GM23338 (cell line): ENCODE data around the gene ECSCR. TPM values are rescaled to one million over a fixed set of nuclear protein-coding genes. Genes with fewer than 3 reads are reported as not detected.

ENCODE experiments used
- ATAC-seq: fragments of 200-7000 bp; cut with Tn5 transposase; 3 replicates; pipeline ENCODE4 v1.9.1; 2020
- DNase-seq: peaks from one replicate; pipeline ENCODE4 v3.0.0-alpha.2; 2015; ENCODE audit warnings: low spot score
- H2AFZ ChIP-seq: fragments of 200-600 bp; sonication (generic); 2 replicates; pipeline ENCODE4 v1.8.0; 2016; ENCODE audit warnings: antibody characterized with exemption, mild to moderate bottlenecking, moderate library complexity
- H3F3A ChIP-seq: fragments of 200-600 bp; sonication (generic); replicated peaks from 2 replicates; pipeline ENCODE4 v1.8.0; 2017; ENCODE audit warnings: antibody characterized with exemption, mixed run types, low read depth
- H3K27ac ChIP-seq: fragments of 200-600 bp; sonication (generic); 2 replicates; pipeline ENCODE4 v1.6.1; 2016; ENCODE audit warnings: low read depth
- H3K27me3 ChIP-seq: fragments of 200-600 bp; sonication (generic); 2 replicates; pipeline ENCODE4 v1.8.0; 2016; ENCODE audit warnings: mild to moderate bottlenecking, mixed run types, moderate library complexity; ENCODE audit not compliant: insufficient read depth
- H3K36me3 ChIP-seq: fragments of 200-600 bp; sonication (generic); 2 replicates; pipeline ENCODE4 v1.8.0; 2016; ENCODE audit warnings: mild to moderate bottlenecking; ENCODE audit not compliant: insufficient read depth
- H3K4me1 ChIP-seq: fragments of 200-600 bp; sonication (generic); 2 replicates; pipeline ENCODE4 v1.8.0; 2016; ENCODE audit warnings: mild to moderate bottlenecking, moderate library complexity; ENCODE audit not compliant: insufficient read depth
- H3K4me2 ChIP-seq: fragments of 200-600 bp; sonication (generic); 2 replicates; pipeline ENCODE4 v1.7.1; 2017; ENCODE audit warnings: mixed run types
- H3K4me3 ChIP-seq: fragments of 200-600 bp; sonication (generic); 2 replicates; pipeline ENCODE4 v1.6.1; 2016; ENCODE audit warnings: mixed run types
- H3K79me2 ChIP-seq: fragments of 200-600 bp; sonication (generic); replicated peaks from 2 replicates; pipeline ENCODE4 v1.8.0; 2017; ENCODE audit warnings: mild to moderate bottlenecking; ENCODE audit not compliant: insufficient read depth
- H3K9me2 ChIP-seq: fragments of 200-600 bp; sonication (generic); 2 replicates; pipeline ENCODE4 v1.8.0; 2017; ENCODE audit not compliant: insufficient read depth
- H4K20me1 ChIP-seq: fragments of 200-600 bp; sonication (generic); replicated peaks from 2 replicates; pipeline ENCODE4 v1.8.0; 2017; ENCODE audit warnings: mild to moderate bottlenecking; ENCODE audit not compliant: insufficient read depth
- H3K27ac Mint-ChIP-seq: 2 replicates; pipeline ENCODE4 v1.8.0; 2020; ENCODE audit warnings: inconsistent platforms, mild to moderate bottlenecking, moderate library complexity, mixed read lengths
- H3K27me3 Mint-ChIP-seq: 3 replicates; pipeline ENCODE4 v1.8.0; 2022; ENCODE audit warnings: low read depth, mild to moderate bottlenecking, moderate library complexity, mixed read lengths, inconsistent platforms; ENCODE audit not compliant: insufficient read depth, poor library complexity
- H3K36me3 Mint-ChIP-seq: 3 replicates; pipeline ENCODE4 v1.8.0; 2021; ENCODE audit warnings: low read depth, mild to moderate bottlenecking, inconsistent platforms, moderate library complexity, mixed read lengths
- H3K4me1 Mint-ChIP-seq: 3 replicates; pipeline ENCODE4 v1.8.0; 2020; ENCODE audit warnings: mild to moderate bottlenecking, inconsistent platforms, mixed read lengths
- H3K4me3 Mint-ChIP-seq: 3 replicates; pipeline ENCODE4 v1.8.0; 2021; ENCODE audit warnings: moderate library complexity, mild to moderate bottlenecking, inconsistent platforms, mixed read lengths
- H3K9me3 Mint-ChIP-seq: 3 replicates; pipeline ENCODE4 v1.8.0; 2020; ENCODE audit warnings: moderate library complexity, mild to moderate bottlenecking, inconsistent platforms, mixed read lengths
- CREB1 ChIP-seq: fragments of 250-450 bp; sonication (Bioruptor Pico); IDR thresholded peaks from 2 replicates; pipeline ENCODE4 v1.5.0; 2020; ENCODE audit warnings: low read depth, mild to moderate bottlenecking, moderate library complexity
- CTCF ChIP-seq, 2 experiments: fragments of 200-600 bp in 1 of 2; sonication (generic) in 1 of 2; conservative IDR thresholded peaks; 2 replicates each; pipeline versions ENCODE4 v1.5.1 to v1.6.1; 2016 to 2017; ENCODE audit warnings: antibody characterized with exemption in 2 of 2, low read depth in 2 of 2, mild to moderate bottlenecking in 2 of 2, moderate library complexity in 1 of 2
- ETS1 ChIP-seq: IDR thresholded peaks from 2 replicates; pipeline ENCODE4 v1.6.1; 2016; ENCODE audit warnings: antibody characterized with exemption
- EZH2 ChIP-seq: fragments of 200-600 bp; sonication (generic); IDR thresholded peaks from one replicate; pipeline ENCODE4 v1.8.0; 2017; ENCODE audit warnings: antibody characterized with exemption, mild to moderate bottlenecking, low read depth; ENCODE audit not compliant: unreplicated experiment
- JUNB ChIP-seq: IDR thresholded peaks from one replicate; pipeline ENCODE4 v1.6.1; 2016; ENCODE audit warnings: antibody characterized with exemption; ENCODE audit not compliant: unreplicated experiment
- POLR2AphosphoS5 ChIP-seq: IDR thresholded peaks from 2 replicates; pipeline ENCODE4 v1.6.1; 2016; ENCODE audit warnings: antibody characterized with exemption, low read depth
- STAT1 ChIP-seq: IDR thresholded peaks from one replicate; pipeline ENCODE4 v1.6.1; 2016; ENCODE audit warnings: antibody characterized with exemption; ENCODE audit not compliant: unreplicated experiment
- ZNF114 ChIP-seq: fragments of 250-450 bp; sonication (Bioruptor Pico); IDR thresholded peaks from 2 replicates; pipeline ENCODE4 v1.5.0; 2020; ENCODE audit warnings: mild to moderate bottlenecking, moderate library complexity
- ZNF331 ChIP-seq: fragments of 250-450 bp; sonication (Bioruptor Pico); IDR thresholded peaks from 2 replicates; pipeline ENCODE4 v1.5.0; 2020; ENCODE audit warnings: low read depth, mild to moderate bottlenecking, moderate library complexity
- polyA plus RNA-seq: library from polyadenylated mRNA; unstranded; fragments of >200 nt; fragmentation: Nextera tagmentation; extraction: Ambion mirVana; gene quantifications from 2 replicates; pipeline ENCODE4 v1.2.1, GENCODE V29; 2016
- total RNA-seq: library from RNA; depleted of rRNA; stranded (reverse); fragments of >200 nt; shearing (Covaris generic); gene quantifications from 2 replicates; pipeline ENCODE4 v1.2.3, GENCODE V29; 2014
- TF ChIP-seq, protein P1 (sequence below): IDR thresholded peaks from one replicate; pipeline ENCODE4 v1.6.1; 2018; ENCODE audit warnings: antibody characterized with exemption; ENCODE audit not compliant: unreplicated experiment
- TF ChIP-seq, protein P2 (sequence below): fragments of 250-450 bp; sonication (Bioruptor Pico); IDR thresholded peaks from 2 replicates; pipeline ENCODE4 v1.5.0; 2020; ENCODE audit warnings: mild to moderate bottlenecking, moderate library complexity

ECSCR gene
- total and polyA plus RNA-seq, 2 experiments from 2014 or later = 2.2 to 2.6 TPM

DNA sequence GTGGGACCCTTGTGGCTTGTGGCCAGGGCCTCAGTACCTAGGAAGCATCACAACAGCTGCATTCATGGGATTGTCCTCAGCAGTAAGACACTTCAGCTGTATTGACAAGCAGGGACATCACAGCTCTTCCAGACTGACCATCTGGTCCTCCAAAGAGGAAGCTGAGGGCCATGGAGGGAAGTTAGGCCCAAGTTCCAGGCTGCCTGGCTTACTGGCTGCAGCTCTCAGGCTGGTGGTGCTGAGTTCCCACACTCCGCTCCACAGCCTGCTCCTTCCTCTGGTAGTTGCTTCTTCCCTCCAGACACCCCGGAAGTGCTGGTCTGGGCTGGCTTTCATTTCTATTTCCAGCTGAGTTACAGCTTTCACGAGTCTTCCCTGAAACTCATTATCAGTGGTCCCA, 25.7 kb upstream of the ECSCR start:
- Histone ChIP-seq H3K4me3 (no peak overlapping the region), H3K9me2 (no peaks in the 10 kb centered on the region), H3K36me3 (no peaks in the 10 kb centered on the region), H2AFZ (no peak overlapping the region), H3K4me1 (peaks cover 8% of the 10 kb centered on the region; the same call in 1 of the 2 replicates), H3K79me2 (no peaks in the 10 kb centered on the region), H3K4me2 (no peak overlapping the region), H4K20me1 (no peaks in the 10 kb centered on the region), H3F3A (0 out of 2 replicates have a peak, but pooled peaks cover 7% of the 10 kb centered on the region), H3K27me3 (no peaks in the 10 kb centered on the region), H3K27ac (no peak overlapping the region)
- ATAC-seq = no peak
- Mint-ChIP-seq H3K36me3 (no peaks in the 10 kb centered on the region), H3K4me1 (peaks cover 11% of the 10 kb centered on the region), H3K4me3 (no peak overlapping the region), H3K27ac (no peak overlapping the region), H3K9me3 (no peaks in the 10 kb centered on the region), H3K27me3 (peaks cover 14% of the 10 kb centered on the region)
- TF ChIP-seq POLR2AphosphoS5 = no peak
- no peak for TF ChIP-seq ETS1
- TF ChIP-seq CREB1 (CRISPR knock-in tag) = no peak
- no peak for TF ChIP-seq STAT1
- TF ChIP-seq ZNF114 = no peak
- no peak for TF ChIP-seq EZH2
- TF ChIP-seq ZNF331 (CRISPR knock-in tag) = no peak
- no peak for TF ChIP-seq CTCF (conservative IDR thresholded peaks at IDR 0.05; ENCODE audit: low read depth in 2 of 2)
- TF ChIP-seq JUNB = no peak
- TF ChIP-seq, protein P1, sequence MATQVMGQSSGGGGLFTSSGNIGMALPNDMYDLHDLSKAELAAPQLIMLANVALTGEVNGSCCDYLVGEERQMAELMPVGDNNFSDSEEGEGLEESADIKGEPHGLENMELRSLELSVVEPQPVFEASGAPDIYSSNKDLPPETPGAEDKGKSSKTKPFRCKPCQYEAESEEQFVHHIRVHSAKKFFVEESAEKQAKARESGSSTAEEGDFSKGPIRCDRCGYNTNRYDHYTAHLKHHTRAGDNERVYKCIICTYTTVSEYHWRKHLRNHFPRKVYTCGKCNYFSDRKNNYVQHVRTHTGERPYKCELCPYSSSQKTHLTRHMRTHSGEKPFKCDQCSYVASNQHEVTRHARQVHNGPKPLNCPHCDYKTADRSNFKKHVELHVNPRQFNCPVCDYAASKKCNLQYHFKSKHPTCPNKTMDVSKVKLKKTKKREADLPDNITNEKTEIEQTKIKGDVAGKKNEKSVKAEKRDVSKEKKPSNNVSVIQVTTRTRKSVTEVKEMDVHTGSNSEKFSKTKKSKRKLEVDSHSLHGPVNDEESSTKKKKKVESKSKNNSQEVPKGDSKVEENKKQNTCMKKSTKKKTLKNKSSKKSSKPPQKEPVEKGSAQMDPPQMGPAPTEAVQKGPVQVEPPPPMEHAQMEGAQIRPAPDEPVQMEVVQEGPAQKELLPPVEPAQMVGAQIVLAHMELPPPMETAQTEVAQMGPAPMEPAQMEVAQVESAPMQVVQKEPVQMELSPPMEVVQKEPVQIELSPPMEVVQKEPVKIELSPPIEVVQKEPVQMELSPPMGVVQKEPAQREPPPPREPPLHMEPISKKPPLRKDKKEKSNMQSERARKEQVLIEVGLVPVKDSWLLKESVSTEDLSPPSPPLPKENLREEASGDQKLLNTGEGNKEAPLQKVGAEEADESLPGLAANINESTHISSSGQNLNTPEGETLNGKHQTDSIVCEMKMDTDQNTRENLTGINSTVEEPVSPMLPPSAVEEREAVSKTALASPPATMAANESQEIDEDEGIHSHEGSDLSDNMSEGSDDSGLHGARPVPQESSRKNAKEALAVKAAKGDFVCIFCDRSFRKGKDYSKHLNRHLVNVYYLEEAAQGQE = no peak
- TF ChIP-seq, protein P2, sequence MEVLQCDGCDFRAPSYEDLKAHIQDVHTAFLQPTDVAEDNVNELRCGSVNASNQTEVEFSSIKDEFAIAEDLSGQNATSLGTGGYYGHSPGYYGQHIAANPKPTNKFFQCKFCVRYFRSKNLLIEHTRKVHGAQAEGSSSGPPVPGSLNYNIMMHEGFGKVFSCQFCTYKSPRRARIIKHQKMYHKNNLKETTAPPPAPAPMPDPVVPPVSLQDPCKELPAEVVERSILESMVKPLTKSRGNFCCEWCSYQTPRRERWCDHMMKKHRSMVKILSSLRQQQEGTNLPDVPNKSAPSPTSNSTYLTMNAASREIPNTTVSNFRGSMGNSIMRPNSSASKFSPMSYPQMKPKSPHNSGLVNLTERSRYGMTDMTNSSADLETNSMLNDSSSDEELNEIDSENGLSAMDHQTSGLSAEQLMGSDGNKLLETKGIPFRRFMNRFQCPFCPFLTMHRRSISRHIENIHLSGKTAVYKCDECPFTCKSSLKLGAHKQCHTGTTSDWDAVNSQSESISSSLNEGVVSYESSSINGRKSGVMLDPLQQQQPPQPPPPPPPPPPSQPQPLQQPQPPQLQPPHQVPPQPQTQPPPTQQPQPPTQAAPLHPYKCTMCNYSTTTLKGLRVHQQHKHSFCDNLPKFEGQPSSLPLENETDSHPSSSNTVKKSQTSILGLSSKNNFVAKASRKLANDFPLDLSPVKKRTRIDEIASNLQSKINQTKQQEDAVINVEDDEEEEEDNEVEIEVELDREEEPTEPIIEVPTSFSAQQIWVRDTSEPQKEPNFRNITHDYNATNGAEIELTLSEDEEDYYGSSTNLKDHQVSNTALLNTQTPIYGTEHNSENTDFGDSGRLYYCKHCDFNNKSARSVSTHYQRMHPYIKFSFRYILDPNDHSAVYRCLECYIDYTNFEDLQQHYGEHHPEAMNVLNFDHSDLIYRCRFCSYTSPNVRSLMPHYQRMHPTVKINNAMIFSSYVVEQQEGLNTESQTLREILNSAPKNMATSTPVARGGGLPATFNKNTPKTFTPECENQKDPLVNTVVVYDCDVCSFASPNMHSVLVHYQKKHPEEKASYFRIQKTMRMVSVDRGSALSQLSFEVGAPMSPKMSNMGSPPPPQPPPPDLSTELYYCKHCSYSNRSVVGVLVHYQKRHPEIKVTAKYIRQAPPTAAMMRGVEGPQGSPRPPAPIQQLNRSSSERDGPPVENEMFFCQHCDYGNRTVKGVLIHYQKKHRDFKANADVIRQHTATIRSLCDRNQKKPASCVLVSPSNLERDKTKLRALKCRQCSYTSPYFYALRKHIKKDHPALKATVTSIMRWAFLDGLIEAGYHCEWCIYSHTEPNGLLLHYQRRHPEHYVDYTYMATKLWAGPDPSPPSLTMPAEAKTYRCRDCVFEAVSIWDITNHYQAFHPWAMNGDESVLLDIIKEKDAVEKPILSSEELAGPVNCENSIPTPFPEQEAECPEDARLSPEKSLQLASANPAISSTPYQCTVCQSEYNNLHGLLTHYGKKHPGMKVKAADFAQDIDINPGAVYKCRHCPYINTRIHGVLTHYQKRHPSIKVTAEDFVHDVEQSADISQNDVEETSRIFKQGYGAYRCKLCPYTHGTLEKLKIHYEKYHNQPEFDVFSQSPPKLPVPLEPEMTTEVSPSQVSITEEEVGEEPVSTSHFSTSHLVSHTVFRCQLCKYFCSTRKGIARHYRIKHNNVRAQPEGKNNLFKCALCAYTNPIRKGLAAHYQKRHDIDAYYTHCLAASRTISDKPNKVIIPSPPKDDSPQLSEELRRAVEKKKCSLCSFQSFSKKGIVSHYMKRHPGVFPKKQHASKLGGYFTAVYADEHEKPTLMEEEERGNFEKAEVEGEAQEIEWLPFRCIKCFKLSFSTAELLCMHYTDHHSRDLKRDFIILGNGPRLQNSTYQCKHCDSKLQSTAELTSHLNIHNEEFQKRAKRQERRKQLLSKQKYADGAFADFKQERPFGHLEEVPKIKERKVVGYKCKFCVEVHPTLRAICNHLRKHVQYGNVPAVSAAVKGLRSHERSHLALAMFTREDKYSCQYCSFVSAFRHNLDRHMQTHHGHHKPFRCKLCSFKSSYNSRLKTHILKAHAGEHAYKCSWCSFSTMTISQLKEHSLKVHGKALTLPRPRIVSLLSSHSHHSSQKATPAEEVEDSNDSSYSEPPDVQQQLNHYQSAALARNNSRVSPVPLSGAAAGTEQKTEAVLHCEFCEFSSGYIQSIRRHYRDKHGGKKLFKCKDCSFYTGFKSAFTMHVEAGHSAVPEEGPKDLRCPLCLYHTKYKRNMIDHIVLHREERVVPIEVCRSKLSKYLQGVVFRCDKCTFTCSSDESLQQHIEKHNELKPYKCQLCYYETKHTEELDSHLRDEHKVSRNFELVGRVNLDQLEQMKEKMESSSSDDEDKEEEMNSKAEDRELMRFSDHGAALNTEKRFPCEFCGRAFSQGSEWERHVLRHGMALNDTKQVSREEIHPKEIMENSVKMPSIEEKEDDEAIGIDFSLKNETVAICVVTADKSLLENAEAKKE = no peak
- DNase-seq = no peak
